ENCODE measurements around the gene FAM222B.
"Not testable (repeated sequence)": the region's sequence is repeated elsewhere in the genome, so short reads cannot be mapped to it uniquely, and the experiment has no call there.

FAM222B gene

DNA sequence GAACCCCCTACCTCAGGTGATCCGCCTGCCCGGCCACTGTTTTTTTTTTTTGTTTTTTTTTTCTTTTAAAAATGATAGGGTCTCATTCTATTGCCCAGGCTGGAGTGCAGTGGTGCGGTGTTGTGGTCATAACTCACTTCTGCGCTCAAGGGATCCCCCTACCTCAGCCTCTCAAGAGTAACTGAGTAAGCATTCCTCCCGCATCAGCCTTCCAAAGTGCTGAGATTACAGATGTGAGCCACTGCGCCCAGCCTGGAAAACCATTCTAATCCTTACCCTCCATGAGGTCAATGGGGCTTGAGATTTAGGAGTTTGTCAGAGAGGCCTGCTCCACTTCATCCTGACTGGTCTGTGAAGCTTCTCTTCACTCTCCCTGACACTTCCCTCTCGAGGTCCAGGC is 24.7 kb upstream of the FAM222B start:
- no peak for DNase-seq

DNA sequence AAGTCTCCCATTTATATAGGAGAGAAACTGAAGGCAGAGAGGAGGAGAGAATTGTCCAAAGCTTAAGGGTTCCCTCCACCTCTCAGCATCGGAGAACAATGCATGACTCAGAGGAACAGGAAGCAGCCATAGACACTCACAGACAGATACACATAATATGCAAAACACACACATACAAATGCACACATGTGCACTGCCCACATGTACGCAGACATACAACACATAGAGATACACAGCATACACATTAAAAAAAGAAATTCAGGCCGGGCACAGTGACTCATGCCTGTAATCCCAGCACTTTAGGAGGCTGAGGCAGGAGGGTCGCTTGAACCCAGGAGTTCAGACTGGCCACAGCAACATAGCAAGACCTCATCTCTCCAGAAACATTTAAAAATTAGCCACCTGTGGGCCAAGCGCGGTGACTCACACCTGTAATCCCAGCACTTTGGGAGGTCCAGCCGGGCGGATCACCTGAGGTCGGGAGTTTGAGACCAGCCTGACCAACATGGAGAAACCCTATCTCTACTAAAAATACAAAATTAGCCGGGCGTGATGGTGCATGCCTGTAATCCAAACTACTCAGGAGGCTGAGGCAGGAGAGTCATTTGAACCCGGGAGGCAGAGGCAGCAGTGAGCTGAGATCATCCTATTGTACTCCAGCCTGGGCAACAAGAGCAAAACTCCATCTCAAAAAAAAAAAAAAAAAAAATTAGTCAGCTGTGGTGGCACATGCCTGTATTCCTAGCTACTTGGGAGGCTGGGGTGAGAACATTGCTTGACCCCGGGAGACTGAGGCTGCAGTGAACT is 23.6 kb upstream of the FAM222B start:
- DNase-seq = no peak

DNA sequence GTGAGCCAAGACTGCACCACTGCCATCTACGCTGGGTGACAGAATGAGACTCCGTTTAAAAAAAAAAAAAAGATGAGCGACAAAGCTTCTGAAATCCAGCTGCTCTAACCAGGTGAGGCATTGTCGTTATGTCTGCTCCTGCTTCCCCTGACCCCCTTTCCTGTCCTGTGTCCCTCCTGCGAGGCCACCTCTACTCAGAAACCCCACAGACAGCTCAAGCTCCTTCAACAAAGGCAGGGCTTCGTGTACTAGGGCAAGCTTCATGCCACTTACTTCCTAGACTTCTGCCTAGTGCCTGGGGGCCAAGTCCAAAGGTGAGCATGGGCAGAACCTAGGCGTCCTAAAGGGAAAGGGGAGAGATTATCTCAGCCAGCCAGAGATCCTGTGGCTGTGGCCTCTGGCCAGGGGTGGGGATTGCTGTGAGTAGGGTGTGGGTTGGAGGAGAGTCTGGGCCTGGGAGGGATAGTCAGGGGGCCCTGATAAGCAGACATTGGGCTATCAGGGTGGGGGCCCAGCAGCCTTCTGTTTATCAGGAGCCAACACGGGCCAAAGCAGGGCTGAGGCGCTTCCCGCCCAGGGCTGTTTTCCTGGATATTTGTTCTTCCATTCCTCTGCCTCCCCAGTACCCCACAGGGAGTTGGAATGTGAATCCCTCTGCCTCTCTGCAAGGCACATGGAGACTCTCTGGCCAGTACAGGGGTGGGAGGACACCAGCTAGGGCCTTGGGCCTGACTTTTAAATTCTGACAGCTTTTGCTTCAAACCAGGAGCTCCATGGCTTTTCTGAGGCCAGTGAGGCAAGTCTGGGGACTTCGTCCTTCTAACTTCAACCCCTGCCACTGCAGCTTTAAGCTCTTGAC is 22.6 kb upstream of the FAM222B start:
- DNase-seq = no peak

- DNase-seq = no peak
Observed at GRCh38 chr17:28863953-28864352, 21.4 kb upstream of the FAM222B start.

DNA sequence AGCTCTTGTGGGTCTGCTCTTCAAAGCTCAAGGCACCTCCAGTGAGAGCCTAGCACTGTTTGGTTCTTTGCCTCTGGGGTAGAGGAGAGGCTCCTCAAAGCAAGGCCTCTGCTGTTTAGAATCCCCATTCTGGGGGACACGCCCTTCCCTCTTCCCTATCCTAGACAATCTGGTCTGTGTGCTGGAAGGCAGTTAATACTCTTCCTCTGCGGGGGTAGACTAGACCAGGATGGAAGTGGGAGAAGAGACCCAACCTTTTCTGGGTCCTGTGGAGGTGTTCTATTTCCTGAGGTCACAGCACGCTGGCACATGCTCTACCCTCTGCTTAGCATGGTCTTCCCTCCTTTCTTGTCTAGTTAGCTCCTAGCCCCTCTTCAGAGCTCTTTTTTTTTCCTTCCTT is 20.0 kb upstream of the FAM222B start:
- no peak for DNase-seq

GRCh38 chr17:28861393-28862203 is 19.0 kb upstream of the FAM222B start:
- DNase-seq = no peak

GRCh38 chr17:28860363-28860808 is 17.8 kb upstream of the FAM222B start:
- no peak for DNase-seq

- no peak for DNase-seq
Observed at GRCh38 chr17:28858801-28859355, 16.3 kb upstream of the FAM222B start.

DNA sequence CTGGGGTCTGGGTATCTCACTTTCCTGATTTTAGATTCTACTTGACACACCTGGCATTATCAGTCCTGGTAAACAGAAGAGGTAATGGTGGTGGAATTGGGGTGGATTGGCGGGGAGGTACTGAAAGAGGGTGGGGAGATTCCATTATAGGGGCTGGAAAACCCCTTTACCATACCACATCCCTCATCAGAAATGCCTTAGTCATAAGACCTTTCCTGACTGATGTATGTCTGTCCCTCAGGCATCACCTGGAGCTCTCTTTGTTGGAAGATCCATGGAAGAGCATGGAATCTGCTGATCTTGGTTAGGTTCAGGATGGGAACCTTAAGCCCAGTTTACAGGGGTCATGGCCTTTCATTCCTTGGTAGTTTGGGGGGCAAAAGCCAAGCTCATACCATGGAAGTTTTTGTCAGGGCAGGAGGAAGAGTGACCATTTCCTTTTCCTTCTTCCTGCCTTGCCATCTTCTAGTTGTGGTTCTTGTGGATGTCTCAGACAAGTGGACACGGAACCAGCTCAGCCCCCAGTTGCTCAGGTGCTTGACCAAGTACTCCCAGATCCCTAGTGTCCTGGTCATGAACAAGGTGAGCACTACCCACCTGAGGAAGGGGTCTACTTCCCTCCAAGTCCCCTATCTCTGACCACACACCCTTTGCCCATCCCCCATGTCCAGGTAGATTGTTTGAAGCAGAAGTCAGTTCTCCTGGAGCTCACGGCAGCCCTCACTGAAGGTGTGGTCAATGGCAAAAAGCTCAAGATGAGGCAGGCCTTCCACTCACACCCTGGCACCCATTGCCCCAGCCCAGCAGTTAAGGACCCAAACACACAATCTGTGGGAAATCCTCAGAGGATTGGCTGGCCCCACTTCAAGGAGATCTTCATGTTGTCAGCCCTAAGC is 15.6 kb upstream of the FAM222B start:
- no peak for DNase-seq

GRCh38 chr17:28856028-28856574 is 13.5 kb upstream of the FAM222B start:
- DNase-seq = no peak

DNA sequence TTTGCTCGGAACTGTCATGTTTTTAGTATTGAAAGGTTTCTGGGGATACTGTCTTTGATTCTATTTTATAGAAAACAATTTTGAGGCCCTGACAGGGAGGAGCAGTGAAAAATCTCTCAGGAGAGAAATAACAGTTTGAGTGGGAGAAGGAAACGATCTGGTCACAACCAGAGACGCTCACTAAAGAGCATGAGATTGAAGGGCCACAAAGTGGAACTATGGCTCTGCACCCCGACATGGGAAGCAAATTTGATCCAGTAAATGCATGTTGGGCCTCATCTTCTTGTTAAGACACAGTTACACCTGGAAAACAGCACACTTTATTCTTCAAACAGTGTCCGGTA is 12.7 kb upstream of the FAM222B start:
- DNase-seq = no peak

DNA sequence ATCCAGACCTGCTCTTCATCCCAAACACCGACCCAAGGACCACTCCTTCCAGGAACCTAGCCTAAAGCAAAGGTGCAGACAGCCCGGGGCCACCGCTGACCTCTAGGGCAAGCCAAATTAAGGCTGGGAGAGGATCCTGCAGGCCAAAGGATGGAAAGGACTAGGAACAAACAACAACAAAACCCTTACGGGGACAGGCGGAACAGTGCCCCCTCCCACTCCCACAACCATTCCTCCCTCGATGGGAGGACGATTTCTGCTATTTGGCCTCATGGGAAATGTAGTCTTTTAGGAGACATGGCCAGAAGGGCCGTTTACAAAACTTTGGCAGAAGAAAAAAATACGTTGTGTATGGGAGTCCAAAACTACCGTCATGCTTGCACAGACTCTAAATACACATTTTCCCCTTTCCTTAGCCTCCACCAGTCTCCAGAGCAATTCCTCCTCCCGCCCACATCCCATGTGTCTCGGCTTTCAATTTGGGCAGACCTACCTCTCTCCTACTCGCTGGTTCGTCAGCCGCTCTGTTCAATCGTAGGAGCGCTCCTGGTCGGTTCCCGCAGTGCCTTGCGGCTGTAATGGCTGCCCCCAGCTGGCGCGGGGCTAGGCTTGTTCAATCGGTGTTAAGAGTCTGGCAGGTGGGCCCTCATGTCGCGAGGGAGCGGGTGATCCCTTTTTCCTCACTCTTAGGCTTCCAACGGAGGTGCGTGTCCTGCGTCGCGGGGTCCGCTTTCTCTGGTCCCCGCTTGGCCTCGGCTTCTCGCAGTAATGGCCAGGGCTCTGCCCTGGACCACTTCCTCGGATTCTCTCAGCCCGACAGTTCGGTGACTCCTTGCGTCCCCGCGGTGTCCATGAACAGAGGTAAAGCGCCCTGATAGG is 12.1 kb upstream of the FAM222B start, which contains the start of gene ERAL1:
TSS of gene ERAL1 (plus strand) at position 560 of the 879 bp plus-strand sequence. CDS start at position 579, 19 bp downstream.
- DNase-seq = peak; percentile 94

GRCh38 chr17:28853295-28853694 is 10.7 kb upstream of the FAM222B start:
- no peak for DNase-seq

GRCh38 chr17:28849281-28849680 is 6.7 kb upstream of the FAM222B start:
- DNase-seq = no peak

DNA sequence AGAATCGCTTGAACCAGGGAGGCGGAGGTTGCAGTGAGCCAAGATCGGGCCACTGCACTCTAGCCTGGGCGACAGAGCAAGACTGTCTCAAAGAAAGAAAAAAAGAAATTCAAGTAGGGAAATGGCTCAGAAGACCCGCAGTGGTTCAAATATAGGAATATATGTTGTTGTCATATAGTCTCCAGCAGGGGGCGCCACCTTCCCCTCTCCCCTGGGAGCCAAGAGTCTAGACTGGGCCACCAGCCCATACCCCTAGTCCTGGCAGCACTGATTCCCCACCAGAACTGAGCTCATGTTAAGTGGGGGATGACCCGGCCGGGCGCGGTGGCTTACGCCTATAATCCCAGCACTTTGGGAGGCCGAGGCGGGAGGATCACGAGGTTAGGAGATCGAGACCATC is 6.1 kb upstream of the FAM222B start:
- not testable (repeated sequence) for DNase-seq

DNA sequence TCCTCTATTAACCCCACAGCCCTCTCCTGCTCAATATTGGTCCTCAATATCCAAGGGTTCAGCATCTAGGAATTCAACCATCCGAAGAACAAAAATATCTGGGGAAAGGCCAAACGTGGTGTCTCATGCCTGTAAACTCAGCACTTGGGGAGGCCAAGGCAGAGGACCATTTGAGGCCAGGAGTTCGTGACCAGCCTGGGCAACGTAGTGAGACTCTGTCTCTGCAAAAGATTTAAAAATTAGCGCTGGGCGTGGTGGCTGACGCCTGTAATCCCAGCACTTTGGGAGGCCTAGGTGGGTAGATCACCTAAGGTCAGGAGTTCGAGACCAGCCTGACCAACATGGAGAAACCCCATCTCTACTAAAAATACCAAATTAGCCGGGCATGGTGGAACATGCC is 4.1 kb upstream of the FAM222B start:
- DNase-seq = not testable (repeated sequence)

DNA sequence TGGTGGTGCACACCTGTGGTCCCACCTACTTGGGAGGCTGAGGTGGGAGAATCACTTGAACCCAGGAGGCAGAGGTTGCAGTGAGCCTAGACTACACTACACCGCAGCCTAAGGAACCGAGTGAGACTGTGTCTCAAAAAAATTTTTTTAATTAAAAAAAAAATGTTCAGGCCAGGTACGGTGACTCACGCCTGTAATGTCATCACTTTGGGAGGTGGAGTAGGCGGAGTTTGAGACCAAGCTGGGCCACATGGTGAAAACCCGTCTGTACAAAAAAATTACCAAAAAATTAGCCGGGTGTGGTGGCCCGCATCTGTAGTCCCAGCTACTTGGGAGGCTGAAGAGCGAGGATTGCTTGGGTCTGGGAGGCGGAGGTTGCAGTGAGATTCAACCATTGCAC is 3.6 kb upstream of the FAM222B start:
- no peak for DNase-seq

DNA sequence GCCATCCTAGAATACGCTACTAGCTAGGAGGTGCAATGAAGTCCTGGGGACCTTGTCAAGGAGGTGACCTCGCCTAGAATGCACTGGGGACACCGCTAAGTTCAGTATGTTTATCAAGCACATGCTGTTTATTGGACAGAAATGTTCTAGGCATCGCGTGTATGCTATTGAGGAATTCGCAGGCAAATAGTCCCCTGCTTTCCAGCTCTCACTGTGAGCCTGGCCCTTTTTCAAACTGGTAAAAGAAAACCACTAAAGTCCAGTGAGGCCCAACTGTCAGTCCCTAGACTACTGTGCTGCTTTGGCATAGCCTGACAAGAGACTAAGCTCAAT is 1.2 kb upstream of the FAM222B start:
- no peak for DNase-seq

DNA sequence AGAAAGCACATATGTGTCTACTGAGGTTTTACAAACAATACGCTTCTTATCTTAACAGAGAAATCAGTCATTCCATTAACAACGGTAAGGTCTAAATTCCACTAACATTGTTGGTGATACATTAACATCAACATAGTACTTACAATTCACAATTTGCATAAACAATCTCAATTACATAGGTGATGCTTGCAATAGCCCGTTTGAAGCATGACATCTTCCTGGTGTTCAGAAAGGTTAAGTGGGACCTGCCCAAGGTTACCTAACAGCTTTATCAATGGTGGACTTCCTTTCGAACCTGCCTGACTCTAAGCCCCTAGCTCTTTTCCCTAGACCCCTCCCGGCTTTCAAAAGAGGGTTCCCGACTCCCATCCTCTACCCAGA is 699 bp downstream of the FAM222B start:
- DNase-seq = no peak

- DNase-seq = no peak
Observed at GRCh38 chr17:28839221-28839620, 3.4 kb downstream of the FAM222B start.

DNA sequence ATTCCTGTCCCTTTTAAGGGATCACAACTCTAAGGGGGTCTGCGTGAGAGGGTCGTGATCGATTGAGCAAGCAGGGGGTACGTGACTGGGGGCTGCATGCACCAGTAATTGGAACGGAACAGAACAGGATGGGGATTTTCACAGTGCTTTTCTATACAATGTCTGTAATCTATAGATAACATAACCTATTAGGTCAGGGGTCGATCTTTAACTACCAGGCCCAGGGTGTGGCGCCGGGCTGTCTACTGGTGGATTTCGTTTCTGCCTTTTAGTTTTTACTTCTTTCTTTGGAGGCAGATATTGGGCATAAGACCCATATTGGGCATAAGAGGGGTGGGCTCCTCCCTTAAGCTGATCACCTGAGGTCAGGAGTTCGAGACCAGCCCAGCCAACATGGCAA is 6.0 kb downstream of the FAM222B start:
- not testable (repeated sequence) for DNase-seq

Measured in eye (tissue), 1 donor.